HT1080 (cell line): ENCODE data around the gene ITPKB. TPM values are rescaled to one million over a fixed set of nuclear protein-coding genes. Genes with fewer than 3 reads are reported as not detected.

ENCODE experiments used
- DNase-seq: peaks from one replicate; pipeline ENCODE4 v3.0.0-alpha.2; 2015; ENCODE audit warnings: low read depth
- total RNA-seq: library from RNA; depleted of rRNA; stranded (reverse); fragments of >200 nt; shearing (Covaris generic); gene quantifications from 2 replicates; pipeline ENCODE4 v1.2.3, GENCODE V29; 2014

The ITPKB gene
- total RNA-seq, 1 experiment from 2014 or later = 8.0 TPM

GRCh38 chr1:226653311-226653921, 85.7 kb downstream of the ITPKB start:
- no peak for DNase-seq

DNA sequence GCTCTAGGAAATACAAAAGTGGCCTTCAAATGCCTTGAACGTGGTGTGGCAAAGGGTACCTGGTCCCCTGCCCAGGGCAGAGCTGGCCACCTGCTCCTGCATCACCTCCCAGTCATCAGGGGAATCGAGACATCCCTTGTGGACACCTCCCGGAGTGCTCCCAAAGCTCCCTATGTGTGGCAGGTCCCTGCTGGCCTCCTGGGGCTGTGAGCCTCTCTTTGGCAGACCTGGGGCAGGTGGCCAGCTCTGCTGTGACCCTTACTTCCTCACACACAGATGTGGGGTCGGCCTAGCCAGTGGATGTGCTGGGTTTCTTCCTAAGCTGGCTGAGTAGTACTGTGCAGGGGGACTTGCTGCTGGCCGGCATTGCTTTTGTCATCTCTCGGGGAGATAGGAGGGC, 86.5 kb downstream of the ITPKB start:
- DNase-seq = no peak

DNA sequence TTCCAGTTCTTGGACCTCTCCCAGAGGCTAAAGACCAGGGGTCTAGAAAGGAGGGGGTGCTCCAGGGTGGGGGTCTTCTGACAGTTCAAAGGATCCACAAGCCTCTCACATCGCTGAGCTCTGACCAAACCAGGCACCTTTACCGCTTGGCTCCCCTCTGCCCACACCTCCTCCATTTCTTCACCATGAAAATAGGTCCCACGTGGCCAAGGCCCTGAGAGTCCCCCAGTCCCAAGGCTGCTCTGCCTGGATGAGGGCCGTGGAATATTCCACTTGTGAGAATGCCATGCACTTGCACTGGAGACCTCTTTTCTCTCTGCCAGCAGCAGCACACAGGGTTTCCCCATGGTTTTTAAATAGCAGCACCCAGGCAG, 87.4 kb downstream of the ITPKB start:
- no peak for DNase-seq

- DNase-seq = no peak
Measured at GRCh38 chr1:226651041-226651731, 87.9 kb downstream of the ITPKB start.

GRCh38 chr1:226650236-226650841, 88.7 kb downstream of the ITPKB start:
- no peak for DNase-seq

DNA sequence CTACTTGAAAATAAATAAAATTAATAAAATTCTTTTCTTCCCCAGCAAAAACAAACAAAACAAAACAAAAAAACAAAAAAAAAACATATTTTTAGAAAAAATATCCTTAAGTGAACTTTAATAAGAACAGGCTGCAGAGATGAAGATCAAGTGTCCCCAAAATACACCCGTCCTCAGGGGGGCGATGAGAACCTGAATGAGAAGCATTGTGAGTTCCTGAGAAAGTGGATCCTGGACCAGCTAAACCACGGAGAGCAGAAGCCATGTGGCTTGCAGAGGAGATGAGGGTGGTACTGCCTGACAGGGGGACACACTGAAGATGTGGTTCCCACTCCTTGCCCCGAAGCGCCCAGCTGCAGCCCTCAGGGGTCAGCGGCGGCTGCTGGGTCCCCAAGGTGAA, 89.3 kb downstream of the ITPKB start:
- DNase-seq = no peak

GRCh38 chr1:226649244-226649643, 89.8 kb downstream of the ITPKB start:
- no peak for DNase-seq

- no peak for DNase-seq
Measured at GRCh38 chr1:226648421-226648820, 90.7 kb downstream of the ITPKB start.

DNA sequence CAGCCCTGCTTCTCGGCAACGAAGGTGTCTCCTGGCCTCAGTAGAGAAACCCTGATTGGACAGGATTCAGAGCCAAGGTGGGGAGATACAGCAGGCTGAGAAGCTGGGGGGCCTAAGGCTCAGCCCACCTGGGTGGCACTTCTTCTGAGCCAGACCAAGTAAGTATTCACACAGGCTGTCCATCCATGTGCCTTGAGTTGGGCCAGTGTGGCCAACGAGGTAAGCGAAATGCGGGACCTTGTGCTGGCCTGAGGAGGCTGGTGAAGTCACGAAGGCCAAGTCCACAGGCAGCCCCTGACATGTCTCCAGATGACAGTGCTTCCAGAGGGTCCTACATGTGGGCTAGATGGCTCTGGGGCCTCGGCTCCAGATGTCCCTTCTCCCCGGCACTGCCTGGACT, 91.4 kb downstream of the ITPKB start:
- DNase-seq = no peak

DNA sequence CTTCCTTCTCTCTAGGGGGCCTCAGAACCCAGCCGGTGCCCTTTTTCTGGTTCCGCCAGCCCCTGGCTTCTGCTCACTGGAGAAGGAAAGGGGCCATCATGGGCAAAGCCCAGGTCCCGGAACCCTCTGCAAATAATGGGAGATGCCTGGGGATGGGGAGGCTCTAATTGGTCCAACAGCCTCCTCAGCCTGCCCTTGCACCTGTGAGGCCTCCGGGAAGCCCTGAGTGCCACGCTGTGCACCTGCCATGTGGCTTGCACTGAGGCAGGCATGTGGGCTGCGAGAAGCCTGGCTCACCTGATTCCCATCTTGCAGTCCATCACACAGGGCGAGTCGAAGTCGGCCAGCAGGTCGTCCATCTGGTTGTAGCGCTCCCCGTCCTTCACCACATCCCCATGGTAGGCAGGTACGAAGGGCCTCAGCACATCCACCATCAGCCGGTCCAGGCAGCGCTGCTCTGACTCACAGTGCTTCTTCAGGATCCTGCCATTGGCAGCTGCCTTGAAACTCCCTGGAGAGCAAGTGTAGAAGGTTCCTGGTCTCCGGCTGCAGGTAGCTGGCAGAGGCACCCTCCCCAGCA, 92.1 kb downstream of the ITPKB start:
- no peak for DNase-seq

DNA sequence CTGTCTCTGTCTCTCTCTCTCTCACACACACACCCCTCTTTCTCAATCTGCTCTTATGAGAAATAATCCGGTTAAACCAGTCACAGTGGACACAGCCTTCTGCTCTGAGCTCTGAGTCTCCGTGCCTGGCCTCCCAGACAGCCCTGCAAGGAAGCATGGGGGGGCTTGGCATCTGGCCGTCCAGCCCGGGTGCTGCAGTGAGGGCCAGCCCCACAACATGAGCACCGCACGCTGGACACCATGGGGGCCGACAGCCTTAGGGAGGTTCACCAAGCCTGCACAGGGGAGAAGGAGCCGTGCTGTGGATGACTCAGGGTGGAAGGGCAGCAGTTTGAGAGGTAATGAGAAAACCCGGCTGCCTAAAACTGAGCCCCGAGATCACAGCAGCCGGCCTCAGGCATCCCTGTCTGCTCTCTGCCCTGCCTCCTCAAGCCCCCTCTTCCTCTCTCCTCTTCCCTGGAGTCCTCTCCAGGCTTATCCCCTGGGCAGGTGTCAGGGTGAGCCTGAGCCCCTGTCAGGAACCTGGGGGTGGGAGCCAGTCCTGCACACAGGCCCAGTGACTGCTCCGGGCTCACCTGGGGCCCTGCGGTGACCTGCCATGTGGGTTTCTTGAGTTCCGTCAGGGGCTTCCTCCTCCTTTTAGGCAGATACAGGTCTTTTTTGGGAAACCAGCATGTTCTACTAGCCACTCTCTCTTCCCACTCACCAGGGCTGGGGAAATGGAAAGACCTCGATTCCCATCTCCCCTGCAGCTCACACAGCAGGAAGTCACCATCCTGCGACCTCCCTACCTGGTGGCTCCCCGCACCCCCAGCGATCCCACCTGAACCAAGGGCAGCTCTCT, 92.8 kb downstream of the ITPKB start:
- DNase-seq = no peak

GRCh38 chr1:226645279-226645976, 93.7 kb downstream of the ITPKB start:
- no peak for DNase-seq

DNA sequence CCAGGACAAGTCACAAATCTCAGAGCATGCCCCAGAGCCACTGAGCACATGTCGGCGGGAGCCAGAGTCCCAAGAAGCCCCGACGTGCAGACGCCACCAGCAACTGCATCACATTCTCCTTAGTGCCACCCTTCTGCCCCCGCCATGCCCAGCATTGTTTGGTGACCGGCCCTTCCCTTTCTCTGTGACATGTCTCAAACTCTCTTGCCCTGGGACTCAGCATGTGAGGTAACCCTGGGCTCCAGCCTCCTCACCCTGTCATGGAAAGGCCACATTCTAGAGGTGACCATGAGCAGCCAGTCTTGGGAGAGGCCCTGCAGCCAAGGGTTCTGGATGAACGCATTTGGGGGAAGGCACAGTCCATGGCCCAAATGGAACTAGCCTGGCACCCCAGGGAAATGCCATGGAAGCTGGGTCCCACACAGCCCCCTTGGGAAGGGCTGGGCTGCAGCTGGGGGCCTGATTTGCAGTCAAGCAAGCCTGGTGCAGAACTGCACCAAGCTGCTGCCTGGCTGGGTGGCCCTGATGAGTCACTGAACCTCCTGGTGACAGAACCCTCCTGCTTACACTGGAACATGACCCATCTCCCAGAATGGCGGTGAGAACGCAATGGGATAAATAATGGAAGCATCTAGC, 94.4 kb downstream of the ITPKB start:
- no peak for DNase-seq

DNA sequence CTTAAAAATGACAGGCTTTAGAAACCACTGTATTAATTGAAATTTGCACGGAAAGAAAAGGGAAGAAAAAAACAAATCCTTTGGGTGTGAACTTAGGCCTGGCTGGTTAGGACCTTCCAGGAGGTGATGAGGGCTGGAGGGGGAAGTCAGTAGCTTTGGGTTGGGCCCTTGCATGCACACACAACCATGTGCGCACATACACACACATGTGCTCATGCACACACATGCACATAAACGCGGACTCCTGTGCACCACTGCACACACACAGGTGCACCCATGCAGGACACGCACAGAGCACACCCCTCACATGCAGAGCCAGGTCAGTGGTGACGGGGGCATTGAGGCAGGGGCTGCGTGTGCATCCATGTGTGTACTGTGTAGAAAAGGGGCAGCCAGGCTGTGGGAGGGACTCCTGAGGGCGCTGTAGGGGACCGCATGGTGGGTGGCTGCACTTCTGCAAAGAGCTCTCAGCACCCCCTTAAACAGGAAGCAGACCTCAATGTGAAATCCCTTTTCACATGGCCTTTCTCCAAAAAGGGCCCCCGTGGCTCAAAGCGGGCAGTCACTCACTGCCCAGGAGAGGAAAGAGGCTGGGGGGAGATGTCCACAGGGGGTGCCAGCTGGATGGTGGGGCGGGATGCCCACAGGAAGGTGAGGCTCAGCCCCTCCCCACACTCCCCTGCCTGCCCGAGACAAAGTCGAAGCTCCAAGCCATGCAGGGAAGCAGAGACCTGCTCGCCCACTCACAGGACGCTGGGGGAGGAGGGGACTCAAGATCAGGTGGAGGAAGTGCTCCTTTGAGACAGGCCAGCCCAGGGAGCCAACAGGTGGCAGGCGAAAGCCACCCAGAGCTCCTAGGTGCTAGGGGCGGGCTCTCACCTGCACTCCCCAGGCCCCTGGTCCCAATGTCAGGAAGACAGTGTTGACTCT, 95.2 kb downstream of the ITPKB start:
- no peak for DNase-seq

DNA sequence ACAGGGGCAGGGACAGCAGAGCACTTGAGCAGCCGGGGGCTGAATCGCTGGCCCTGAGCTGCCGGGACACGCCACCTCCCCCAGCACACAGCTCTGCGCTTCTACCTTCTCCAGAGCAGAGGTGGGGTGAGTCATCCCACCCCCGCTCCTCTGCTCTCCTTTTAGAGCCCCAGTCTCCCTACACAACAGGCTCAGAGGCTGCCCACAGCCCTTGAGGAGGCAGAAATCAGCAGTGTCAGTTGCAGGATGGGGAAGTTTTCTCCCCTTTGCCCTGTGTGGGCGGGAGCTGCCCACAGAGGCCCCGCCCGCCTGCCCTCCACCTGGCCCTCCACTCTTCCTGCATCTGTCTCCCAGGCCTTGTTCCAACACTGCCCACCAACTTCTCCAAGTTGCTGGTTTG, 95.9 kb downstream of the ITPKB start:
- DNase-seq = peak; percentile 80

DNA sequence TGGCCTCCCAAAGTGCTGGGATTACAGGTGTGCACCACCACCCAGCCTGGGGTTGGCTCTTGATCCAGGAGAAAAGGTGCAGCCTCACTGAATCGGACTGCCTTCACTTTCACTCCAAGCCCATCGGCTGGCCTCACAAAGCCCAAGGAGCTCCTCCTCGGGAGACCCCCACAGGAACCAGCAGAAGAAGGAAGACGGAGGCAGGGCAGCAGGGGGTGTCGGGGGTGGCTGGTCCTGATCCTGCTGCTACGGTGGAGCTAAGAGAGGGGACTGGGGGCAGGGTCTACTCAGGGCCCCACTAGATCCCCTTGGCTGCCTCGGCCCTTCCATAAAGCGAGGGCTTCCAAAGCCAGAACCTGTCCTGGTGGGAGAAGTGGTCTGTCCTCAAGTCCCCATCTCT, 96.7 kb downstream of the ITPKB start:
- no peak for DNase-seq

DNA sequence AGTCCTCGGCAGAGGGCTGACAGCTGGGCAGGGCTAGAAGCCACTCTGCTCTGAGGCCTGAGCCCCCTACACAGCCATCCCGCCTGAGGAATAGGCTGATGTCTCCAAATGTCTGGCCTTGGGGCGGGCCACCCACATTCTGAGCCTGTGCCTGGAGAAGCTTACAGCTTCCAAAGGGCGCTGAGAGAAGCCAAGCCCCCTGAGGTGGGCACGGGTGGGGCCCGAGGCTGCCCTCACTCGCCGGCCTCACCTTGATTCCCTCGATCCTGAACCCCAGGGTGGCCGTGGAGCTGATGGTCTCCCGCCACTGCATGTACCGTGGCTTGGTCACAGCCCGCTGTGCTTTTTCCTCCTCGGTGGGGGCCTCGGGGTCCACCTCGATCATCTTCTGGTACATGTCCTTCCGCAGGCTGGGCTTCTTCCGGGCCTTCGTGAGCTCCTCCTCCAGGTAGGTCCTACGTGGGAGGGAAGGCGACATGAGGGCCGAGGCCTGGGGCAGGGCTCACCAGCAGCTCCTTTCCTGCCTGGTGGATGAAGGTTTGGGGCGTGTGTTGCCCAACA, 97.3 kb downstream of the ITPKB start:
- no peak for DNase-seq

DNA sequence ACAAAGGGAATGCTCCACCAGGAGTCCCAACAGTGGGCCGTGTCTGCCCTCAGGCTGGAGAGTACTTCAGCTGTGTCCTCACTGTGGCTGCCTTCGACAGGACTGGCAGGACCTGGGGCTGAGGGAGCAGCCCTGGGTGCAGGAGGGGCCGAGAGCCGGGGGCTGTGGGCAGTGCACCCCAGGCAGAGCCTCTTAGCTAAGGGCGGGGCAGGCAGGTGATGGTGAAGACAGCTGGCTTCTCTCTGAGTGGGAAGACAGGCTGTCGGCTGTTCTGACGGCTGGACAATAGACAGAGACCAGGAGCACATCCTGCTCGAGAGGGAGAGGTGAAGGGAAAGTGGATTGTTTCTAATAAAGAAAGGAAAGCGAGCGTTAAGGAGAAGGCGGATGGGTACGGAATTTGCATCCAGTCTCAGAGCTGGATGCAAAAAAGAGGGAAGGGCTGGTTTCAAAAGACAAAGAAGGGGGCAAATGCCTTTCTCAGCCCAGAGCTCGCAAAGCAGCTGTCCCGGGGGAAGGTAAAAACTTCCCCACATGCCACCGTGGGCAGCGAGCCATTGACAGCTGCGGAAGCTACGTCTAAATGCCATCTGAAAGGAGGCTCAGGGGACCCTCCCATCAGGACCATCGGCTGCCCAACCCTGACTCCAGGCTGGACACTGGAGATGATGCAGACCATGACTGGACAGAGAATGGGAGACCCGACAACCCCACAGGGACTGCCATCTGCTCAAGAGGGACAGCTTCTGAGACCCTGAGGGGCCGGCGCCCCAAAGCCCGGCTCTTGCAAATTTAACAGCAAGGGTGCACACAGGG, 98.6 kb downstream of the ITPKB start:
- no peak for DNase-seq
